GM23338 (cell line): ENCODE results near the gene CHN1.

Experiments
- EZH2phosphoT487 ChIP-seq: fragments of 200-600 bp; sonication (generic); IDR thresholded peaks from one replicate; pipeline ENCODE4 v1.8.1; 2018; ENCODE audit warnings: antibody characterized with exemption; ENCODE audit not compliant: unreplicated experiment
- TF ChIP-seq, protein P1 (sequence below), 2 experiments: fragments of 200-600 bp in 1 of 2; sonication (generic) in 1 of 2; conservative IDR thresholded peaks; 2 replicates each; pipeline versions ENCODE4 v1.5.1 to v1.6.1; 2016 to 2017; ENCODE audit warnings: antibody characterized with exemption in 2 of 2, low read depth in 2 of 2, mild to moderate bottlenecking in 2 of 2, moderate library complexity in 1 of 2

DNA sequence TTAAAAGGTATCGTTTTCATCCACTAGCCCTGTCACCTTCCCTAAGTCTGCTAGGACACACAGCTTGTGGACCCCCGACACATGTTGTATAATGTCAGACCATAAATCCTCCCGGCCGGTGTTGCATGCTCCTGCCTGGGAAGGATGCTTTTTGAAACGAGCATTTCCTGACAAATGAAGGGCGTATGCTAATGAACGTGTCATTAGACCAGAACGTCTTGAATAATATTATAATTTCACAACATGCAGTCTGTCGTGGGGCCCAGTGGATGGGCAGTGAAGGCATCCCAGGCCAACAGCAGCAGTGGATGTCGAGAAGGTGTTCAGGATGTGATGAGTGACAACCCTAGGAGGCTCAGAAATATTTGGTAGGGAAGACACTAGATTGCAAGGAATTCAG lies 248.4 kb downstream of the CHN1 start:
- TF ChIP-seq, protein P1, sequence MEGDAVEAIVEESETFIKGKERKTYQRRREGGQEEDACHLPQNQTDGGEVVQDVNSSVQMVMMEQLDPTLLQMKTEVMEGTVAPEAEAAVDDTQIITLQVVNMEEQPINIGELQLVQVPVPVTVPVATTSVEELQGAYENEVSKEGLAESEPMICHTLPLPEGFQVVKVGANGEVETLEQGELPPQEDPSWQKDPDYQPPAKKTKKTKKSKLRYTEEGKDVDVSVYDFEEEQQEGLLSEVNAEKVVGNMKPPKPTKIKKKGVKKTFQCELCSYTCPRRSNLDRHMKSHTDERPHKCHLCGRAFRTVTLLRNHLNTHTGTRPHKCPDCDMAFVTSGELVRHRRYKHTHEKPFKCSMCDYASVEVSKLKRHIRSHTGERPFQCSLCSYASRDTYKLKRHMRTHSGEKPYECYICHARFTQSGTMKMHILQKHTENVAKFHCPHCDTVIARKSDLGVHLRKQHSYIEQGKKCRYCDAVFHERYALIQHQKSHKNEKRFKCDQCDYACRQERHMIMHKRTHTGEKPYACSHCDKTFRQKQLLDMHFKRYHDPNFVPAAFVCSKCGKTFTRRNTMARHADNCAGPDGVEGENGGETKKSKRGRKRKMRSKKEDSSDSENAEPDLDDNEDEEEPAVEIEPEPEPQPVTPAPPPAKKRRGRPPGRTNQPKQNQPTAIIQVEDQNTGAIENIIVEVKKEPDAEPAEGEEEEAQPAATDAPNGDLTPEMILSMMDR (conservative IDR thresholded peaks at IDR 0.05; ENCODE audit: low read depth in 2 of 2) = no peak
- no peak for TF ChIP-seq EZH2phosphoT487
